Esophagus muscularis mucosa (tissue), 4 donors: ENCODE data around the gene LRRC47.

Experiments used
- EP300 ChIP-seq: sonication (generic); formaldehyde crosslinking; IDR thresholded peaks from one replicate; pipeline ENCODE4 v1.6.1; 2017; ENCODE audit warnings: antibody characterized with exemption
- POLR2A ChIP-seq: fragments of 450-650 bp; IDR thresholded peaks from one replicate; pipeline ENCODE4 v1.6.1; 2017; ENCODE audit warnings: antibody characterized with exemption, moderate library complexity, mild to moderate bottlenecking, low read depth
- POLR2AphosphoS5 ChIP-seq, 2 donors: sonication (generic); formaldehyde crosslinking; IDR thresholded peaks; one replicate each; pipeline ENCODE4 v1.6.1; 2017; ENCODE audit warnings: antibody characterized with exemption in 2 of 2
- TF ChIP-seq, protein P1 (sequence below), 3 experiments: fragments of 200-600 bp in 2 of 3; fragments of 450-650 bp in 1 of 3; sonication (generic) in 2 of 3; IDR thresholded peaks; one replicate each; pipeline ENCODE4 v1.5.1; 2017 to 2019; ENCODE audit warnings: antibody characterized with exemption in 3 of 3, mild to moderate bottlenecking in 2 of 3, moderate library complexity in 1 of 3

DNA sequence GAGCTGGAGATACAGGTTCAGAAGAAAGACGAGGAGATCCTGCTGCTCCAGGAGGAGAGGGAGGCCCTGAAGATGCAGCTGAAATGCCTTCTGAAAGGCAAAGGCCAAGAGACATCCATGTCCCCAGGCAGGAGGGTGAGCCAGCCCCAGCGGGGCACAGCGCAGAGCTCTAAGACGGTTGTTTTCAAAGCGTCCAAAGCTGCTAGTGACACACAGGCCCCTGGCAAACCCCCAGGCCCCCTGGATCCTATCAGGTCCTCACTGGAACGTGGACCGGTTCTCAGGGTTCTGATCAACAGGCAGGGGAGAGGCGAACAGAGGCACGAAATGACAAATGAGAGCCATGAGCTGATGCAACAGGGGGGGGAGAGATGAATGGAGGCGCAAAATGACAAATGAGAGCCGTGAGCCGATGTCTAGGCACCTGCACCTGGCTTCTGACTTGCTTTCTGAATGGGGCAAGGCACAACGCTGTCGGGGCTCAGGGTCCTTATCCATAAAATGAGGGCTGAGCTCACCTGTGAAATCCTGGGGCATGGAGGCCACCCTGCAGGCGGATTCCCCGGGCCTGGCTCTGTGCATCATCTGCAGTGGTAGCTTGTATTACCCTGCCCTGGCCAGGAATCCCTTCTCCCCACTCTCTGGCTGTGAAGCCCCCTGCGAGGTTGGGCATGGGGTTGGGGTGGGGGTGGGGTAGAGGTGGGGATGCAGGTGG is 34.8 kb downstream of the LRRC47 start:
- TF ChIP-seq, protein P1, sequence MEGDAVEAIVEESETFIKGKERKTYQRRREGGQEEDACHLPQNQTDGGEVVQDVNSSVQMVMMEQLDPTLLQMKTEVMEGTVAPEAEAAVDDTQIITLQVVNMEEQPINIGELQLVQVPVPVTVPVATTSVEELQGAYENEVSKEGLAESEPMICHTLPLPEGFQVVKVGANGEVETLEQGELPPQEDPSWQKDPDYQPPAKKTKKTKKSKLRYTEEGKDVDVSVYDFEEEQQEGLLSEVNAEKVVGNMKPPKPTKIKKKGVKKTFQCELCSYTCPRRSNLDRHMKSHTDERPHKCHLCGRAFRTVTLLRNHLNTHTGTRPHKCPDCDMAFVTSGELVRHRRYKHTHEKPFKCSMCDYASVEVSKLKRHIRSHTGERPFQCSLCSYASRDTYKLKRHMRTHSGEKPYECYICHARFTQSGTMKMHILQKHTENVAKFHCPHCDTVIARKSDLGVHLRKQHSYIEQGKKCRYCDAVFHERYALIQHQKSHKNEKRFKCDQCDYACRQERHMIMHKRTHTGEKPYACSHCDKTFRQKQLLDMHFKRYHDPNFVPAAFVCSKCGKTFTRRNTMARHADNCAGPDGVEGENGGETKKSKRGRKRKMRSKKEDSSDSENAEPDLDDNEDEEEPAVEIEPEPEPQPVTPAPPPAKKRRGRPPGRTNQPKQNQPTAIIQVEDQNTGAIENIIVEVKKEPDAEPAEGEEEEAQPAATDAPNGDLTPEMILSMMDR (IDR thresholded peaks at IDR 0.05), result no peak
- no peak for TF ChIP-seq POLR2AphosphoS5 (IDR thresholded peaks at IDR 0.05)
- no peak for TF ChIP-seq POLR2A
- no peak for TF ChIP-seq EP300
